ENCODE data around the gene FTO.

The FTO gene

GRCh38 chr16:54160939-54161897 is 457.3 kb downstream of the FTO start:
- DNase-seq (ENCODE audit: low read depth) = no peak

GRCh38 chr16:54163197-54163843 is 459.4 kb downstream of the FTO start:
- DNase-seq (ENCODE audit: low read depth) = no peak

GRCh38 chr16:54164789-54165173 is 460.8 kb downstream of the FTO start:
- DNase-seq (ENCODE audit: low read depth) = no peak

- no peak for DNase-seq (ENCODE audit: low read depth)
These were observed 461.4 kb downstream of the FTO start for GRCh38 chr16:54165174-54165911.

GRCh38 chr16:54165912-54166865 is 462.2 kb downstream of the FTO start:
- DNase-seq (ENCODE audit: low read depth) = no peak

GRCh38 chr16:54169112-54169511 is 465.2 kb downstream of the FTO start:
- no peak for DNase-seq (ENCODE audit: low read depth)

- DNase-seq (ENCODE audit: low read depth) = no peak
These were observed 467.9 kb downstream of the FTO start for GRCh38 chr16:54171626-54172537.

- DNase-seq (ENCODE audit: low read depth) = no peak
These were observed 469.5 kb downstream of the FTO start for GRCh38 chr16:54173490-54173889.

GRCh38 chr16:54174201-54174600 is 470.2 kb downstream of the FTO start:
- DNase-seq (ENCODE audit: low read depth) = no peak

GRCh38 chr16:54174750-54175149 is 470.8 kb downstream of the FTO start:
- no peak for DNase-seq (ENCODE audit: low read depth)

GRCh38 chr16:54175169-54175551 is 471.2 kb downstream of the FTO start:
- DNase-seq (ENCODE audit: low read depth) = no peak

GRCh38 chr16:54175552-54176375 is 471.8 kb downstream of the FTO start:
- DNase-seq (ENCODE audit: low read depth) = no peak

- no peak for DNase-seq (ENCODE audit: low read depth)
These were observed 472.5 kb downstream of the FTO start for GRCh38 chr16:54176376-54176901.

- DNase-seq (ENCODE audit: low read depth) = no peak
These were observed 473.3 kb downstream of the FTO start for GRCh38 chr16:54177052-54177861.

GRCh38 chr16:54177862-54178477 is 474.0 kb downstream of the FTO start:
- DNase-seq (ENCODE audit: low read depth) = no peak

GRCh38 chr16:54178478-54178976 is 474.6 kb downstream of the FTO start:
- DNase-seq (ENCODE audit: low read depth) = no peak

GRCh38 chr16:54180421-54181359 is 476.7 kb downstream of the FTO start:
- DNase-seq (ENCODE audit: low read depth) = no peak

Measured in stimulated activated CD8-positive, alpha-beta memory T cell treated with anti-CD3 and anti-CD28 coated beads, Interleukin-7, amount 100 ng/mL, for 24 hours (primary cell).